ENCODE data around the gene CRCP.
"Not testable (repeated sequence)": the region's sequence is repeated elsewhere in the genome, so short reads cannot be mapped to it uniquely, and the experiment has no call there.

CRCP gene

GRCh38 chr7:66114743-66115649, at the start of gene CRCP:
TSS of gene CRCP (plus strand) at chr7:66114847. CDS start at chr7:66114963, 116 bp downstream.
- DNase-seq (ENCODE audit: low read depth in 2 of 2), result peak; percentile 70 to 71

- DNase-seq (ENCODE audit: low read depth in 2 of 2), result no peak
Observed at GRCh38 chr7:66069732-66070131, 44.9 kb upstream of the CRCP start.

GRCh38 chr7:66070222-66070621, 44.4 kb upstream of the CRCP start:
- DNase-seq (ENCODE audit: low read depth in 2 of 2), result no peak

GRCh38 chr7:66072208-66072607, 42.4 kb upstream of the CRCP start:
- not testable (repeated sequence) for DNase-seq (ENCODE audit: low read depth in 2 of 2)

- DNase-seq (ENCODE audit: low read depth in 2 of 2), result peak; percentile 70 to 75
Observed at GRCh38 chr7:66075590-66076461, 38.8 kb upstream of the CRCP start, which contains the start of gene ASL. TSS of gene ASL (plus strand) at chr7:66075819. CDS start at chr7:66076082, 263 bp downstream.

- no peak for DNase-seq (ENCODE audit: low read depth in 2 of 2)
Observed at GRCh38 chr7:66076462-66077329, 38.0 kb upstream of the CRCP start.

- DNase-seq (ENCODE audit: low read depth in 2 of 2), result no peak
Observed at GRCh38 chr7:66078067-66078466, 36.6 kb upstream of the CRCP start.

GRCh38 chr7:66082083-66082482, 32.6 kb upstream of the CRCP start:
- DNase-seq (ENCODE audit: low read depth in 2 of 2), result no peak

GRCh38 chr7:66082886-66083415, 31.7 kb upstream of the CRCP start:
- DNase-seq (ENCODE audit: low read depth in 2 of 2), result no peak

GRCh38 chr7:66083677-66084076, 31.0 kb upstream of the CRCP start:
- no peak for DNase-seq (ENCODE audit: low read depth in 2 of 2)

- no peak for DNase-seq (ENCODE audit: low read depth in 2 of 2)
Observed at GRCh38 chr7:66088861-66089838, 25.5 kb upstream of the CRCP start.

- no peak for DNase-seq (ENCODE audit: low read depth in 2 of 2)
Observed at GRCh38 chr7:66092654-66093053, 22.0 kb upstream of the CRCP start.

- no peak for DNase-seq (ENCODE audit: low read depth in 2 of 2)
Observed at GRCh38 chr7:66095010-66095409, 19.6 kb upstream of the CRCP start.

- DNase-seq (ENCODE audit: low read depth in 2 of 2), result no peak
Observed at GRCh38 chr7:66099232-66099550, 15.5 kb upstream of the CRCP start.

GRCh38 chr7:66099551-66100407, 14.9 kb upstream of the CRCP start:
- DNase-seq (ENCODE audit: low read depth in 2 of 2), result no peak

- DNase-seq (ENCODE audit: low read depth in 2 of 2), result no peak
Observed at GRCh38 chr7:66100408-66101050, 14.1 kb upstream of the CRCP start.

- DNase-seq (ENCODE audit: low read depth in 2 of 2), result not testable (repeated sequence)
Observed at GRCh38 chr7:66102168-66102567, 12.5 kb upstream of the CRCP start.

- DNase-seq (ENCODE audit: low read depth in 2 of 2), result not testable (repeated sequence)
Observed at GRCh38 chr7:66103994-66104393, 10.7 kb upstream of the CRCP start.

Data from stimulated activated CD8-positive, alpha-beta memory T cell treated with anti-CD3 and anti-CD28 coated beads, Interleukin-7, amount 100 ng/mL, for 1 hour (primary cell).